Ecto neural progenitor cell (in vitro differentiated cells): ENCODE results near the gene SEPTIN7.
"Not testable (repeated sequence)": the region's sequence is repeated elsewhere in the genome, so short reads cannot be mapped to it uniquely, and the experiment has no call there.

Experiments used
- DNase-seq: peaks from one replicate; pipeline ENCODE4 v3.0.0-alpha.2; 2018; ENCODE audit warnings: low spot score

The SEPTIN7 gene

DNA sequence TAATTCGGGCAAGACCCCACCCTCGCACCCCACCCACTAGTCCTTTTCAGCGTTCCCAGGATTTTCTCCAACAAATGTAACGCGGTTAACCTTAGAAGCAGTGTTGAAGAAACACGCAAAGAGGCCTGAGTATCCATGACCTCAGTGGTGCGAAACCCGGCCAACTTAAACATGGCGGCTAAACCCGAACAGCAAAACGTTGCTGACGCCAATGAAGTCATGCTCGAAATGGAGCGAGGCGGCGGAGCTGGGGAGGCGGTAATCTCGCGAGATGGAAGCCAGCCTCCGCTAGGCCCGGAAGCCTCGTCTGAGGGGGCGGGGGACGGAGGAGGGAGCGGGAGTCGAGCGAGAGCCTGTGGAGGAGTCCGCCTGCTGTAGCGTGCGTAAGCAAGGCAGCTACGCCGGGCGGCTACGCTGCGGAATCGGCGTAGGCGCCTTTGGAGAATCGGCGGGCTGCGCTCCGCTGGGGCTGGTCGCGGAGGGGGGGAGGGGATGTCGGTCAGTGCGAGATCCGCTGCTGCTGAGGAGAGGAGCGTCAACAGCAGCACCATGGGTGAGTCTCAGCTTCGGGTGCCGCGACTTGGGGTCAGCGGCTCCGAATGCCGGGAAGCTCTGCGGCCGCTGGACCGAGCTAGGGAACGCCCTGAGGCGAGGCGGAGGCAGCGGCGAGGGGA, at the start of gene SEPTIN7:
Gene SEPTIN7, plus strand, starts transcription at position 340 of the 674 bp plus-strand sequence. Its CDS starts 153 bp downstream, at position 493.
- peak; percentile 98 for DNase-seq

DNA sequence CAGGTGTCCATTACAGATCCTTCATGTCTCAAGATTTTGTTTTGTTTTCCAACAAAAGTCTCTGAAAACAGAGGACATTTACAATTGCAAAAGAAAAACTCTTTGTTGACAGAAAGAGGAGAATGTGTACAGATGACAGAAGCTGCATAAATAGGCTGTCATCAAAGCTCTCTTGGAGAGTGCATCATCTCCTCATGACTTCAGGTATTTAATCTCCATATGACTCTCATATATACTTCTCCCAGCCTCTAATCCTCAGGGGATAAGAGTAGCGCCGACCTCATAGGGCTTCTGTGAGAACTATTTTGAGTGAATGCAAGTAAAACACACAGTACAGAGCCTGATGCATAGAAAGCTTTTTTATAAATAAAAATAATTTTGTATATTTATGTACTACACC, 48.1 kb upstream of the SEPTIN7 start:
- no peak for DNase-seq

DNA sequence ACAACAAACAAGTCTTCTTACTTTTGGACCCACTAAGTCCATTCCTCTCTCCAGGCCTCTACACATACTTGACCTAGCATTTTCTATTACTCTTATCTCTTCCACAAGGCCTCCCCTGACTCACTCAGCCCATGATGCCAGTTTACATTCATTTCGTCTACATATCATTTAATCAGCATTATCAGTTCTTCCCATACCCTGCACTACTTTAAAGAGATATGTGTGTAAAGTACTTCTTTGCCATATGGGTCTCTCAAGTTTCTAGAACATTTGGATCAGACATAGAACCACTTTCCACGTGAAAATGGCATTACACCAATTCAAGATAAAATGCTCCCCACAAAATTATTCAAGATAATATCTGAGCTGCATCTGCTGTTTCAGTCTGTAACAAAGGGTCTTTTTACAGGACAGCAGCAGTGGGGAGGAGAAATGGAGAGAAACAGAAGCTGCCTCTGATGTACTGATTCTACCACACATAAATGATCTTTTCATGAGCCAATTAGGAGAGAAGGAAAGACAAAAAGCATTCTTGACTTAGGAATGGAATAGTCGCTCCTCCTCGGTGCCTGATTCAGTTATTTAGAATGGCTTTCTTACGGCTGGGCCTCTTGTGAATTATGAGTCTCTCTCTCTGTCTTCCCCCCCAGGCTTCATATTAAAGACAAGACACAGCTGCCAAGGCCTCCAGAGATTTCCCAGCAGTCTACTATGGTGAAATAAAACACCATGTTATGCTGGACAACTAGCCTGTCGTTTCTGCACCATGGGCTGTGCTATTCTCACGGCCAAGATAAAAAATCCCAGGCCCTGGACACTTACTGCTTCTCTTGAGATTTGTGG, 46.9 kb upstream of the SEPTIN7 start:
- DNase-seq = no peak

DNA sequence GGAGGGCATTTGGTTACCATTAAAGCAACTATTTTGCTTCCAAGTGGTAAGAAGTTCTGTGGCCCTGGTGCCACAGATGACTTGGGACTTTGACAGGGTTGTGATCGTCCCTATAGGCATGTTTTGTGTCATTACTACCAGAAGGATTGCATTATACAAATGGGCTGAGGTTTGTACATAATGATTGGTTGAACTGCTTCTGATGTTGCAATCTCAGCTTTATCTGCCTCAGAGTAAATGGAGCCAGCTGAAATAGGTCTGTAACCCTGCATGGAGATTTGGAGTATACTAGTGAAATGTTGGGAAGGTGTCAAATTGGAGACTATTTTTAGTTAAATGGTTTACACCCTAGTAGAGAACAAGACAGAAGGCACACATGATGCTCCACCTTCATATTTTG, 46.1 kb upstream of the SEPTIN7 start:
- DNase-seq = no peak

DNA sequence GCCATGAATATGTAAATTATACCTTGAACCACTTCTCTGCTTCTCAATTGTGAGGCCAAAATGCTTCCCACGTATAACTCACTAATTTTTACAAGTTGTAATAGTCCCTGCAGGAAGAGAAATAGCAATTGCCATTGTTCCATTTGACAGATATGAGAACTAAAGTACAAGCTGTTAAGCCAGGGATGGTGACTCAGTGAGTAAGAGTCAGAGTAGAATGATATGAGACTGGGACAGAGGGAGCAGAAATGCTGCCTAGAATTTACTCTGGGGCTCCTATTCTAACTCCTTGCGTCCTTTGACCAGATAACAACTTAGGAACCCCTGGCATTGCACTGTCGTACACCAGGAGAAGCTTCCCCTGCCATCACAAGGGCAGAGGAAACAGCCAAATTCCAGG, 45.1 kb upstream of the SEPTIN7 start:
- no peak for DNase-seq

DNA sequence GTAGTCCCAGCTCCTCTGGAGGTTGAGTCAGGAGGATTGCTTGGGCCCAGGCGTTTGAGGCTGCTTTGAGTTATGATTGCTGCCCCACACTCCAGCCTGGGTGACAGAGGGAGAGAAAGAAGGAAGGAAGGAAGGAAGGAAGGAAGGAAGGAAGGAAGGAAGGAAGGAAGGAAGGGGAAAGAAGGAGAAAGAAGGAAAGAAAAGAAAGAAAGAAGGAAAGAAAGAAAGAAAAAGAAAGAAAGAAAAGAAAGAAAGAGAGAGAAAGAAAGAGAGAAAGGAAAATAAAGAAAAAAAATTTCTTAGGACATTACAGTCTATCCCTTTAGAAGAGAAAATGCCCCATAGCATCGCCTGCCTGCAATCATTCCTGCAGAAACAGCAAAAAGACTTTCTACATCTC, 44.4 kb upstream of the SEPTIN7 start:
- not testable (repeated sequence) for DNase-seq

DNA sequence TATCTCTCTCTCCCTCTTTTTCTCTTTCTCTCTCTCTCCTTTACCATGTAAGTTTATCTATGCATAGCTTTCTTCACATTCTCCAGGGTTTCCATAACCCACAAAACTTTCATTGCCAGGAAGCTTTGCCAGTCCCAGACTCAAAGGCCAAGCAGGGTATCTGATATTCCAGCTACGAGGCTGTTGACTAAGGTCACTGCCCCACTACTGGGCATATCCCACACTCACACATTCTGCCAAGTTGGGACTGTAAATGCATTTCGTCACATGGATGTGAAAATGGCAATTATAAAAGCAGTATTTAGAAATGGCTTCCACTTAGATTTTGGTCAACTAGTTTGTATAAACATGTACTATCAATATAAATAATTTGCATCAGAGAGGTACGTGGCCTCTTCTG, 43.3 kb upstream of the SEPTIN7 start:
- DNase-seq = no peak

DNA sequence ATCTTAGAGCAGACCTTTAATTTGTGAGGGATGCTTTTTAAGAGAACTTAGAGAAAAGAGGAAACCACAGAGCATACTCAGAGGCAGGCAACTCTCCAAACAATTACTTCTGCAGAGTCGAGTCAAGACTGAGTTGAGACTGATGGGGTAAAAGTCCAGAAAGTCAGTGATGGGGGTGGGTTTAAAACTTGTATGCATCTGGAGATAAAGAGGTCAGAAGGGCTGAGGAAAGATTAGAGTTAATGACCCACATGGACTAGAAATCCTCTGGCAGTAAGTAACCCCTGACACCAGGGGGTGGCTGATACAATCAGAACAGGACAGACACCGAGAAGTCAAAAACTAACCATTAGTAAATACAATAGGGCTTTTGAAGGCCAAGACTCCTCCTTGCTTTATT, 42.4 kb upstream of the SEPTIN7 start:
- peak; percentile 62 for DNase-seq

DNA sequence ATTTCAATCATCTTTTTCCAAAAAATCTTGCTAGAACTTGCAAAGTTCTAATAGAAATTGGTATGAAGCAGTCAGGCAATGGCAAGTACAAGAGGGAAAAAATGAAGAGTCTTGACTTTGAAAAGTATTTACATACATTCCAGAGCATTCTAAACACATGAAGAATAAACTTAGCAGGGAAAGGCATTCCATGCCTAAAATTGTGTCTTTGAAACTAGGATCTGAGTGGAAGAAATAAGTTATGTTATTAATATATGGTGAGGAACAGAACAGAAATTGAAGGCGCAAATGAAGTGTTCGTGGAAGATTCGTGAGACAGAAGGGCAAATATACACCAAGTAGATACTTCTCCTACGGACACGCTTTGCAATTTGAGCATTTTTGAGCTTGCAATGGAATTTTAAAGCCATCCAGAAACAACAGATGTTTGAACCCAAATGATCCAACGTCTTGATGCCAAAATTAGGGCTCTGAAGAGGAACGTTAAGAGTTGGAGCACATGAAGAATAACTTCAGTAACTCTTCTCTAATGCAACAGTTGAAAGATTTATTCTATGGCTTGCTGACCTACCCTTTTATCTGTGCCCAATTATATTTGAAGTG, 40.6 kb upstream of the SEPTIN7 start:
- DNase-seq = no peak

DNA sequence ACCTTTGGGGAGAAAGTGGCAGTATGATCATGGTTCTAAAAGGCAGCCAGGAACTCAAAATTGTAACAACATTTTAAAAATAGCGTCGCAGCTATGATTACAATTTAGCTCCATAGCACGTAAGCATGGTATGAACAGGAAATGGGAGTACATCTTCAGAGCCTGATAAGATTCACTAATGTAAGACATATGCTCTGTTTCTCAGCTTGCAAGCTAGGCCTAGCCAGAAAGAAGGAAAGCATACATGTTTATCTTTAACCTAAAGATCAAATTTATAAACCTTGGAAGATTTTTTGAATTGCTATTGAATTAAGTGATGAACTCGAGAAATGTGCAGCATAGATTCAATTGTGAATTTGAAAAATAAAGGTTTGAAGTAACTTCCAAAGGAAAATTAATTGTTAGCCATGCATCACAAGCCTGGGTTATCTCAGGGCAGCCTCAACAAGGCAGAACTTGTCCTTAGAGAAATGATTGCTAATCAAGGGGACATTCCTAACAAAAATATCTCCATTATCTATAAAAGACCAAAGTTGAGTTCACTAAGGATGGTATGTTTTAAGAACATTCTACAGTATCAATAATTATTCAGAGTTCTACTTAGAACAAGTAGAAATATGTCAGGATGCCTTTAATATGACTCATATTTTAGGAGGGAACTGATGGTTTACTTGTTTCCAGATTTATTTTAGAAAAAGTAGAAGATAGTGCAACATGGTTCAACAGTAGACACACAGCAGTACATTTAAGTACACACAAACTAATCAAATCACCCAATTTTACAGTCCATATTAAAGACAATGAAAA, 38.8 kb upstream of the SEPTIN7 start:
- no peak for DNase-seq

DNA sequence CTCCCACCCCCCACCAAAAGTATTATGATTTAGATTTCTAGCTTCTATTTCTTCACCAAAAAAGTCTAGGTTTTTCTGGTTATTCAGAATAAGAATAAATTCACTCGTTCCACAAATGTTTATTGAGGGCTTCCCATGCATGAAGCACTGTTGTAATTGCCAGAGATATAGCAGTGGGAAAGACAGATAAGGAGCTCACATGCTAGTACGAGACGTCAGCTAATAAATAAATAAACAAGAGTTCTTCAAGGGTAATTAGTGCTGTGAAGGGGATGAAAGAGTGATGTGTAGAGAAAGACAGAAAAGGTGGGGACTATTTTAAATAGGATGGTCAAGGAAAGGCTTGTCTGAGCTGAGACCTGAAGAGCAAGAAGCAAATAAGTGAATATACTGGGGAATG, 38.1 kb upstream of the SEPTIN7 start:
- no peak for DNase-seq

DNA sequence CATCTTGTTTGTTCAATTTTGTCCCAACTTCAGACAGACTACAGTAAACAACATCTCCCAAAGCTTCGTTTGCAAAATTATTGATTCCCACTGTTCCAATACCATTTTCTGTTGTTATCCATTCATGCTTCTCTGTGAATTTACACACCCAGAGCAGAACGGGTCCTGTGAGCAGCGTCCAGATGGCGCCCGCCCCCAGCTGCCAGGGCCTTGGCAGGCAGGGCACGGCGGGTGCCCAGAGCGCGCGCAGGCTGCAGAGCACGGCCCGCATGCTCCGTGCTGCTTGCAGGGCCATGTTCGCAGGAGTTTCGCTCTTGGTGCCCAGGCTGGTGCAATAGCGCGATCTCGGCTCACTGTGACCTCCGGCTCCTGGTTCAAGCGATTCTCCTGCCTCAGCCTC, 32.5 kb upstream of the SEPTIN7 start:
- DNase-seq = no peak

DNA sequence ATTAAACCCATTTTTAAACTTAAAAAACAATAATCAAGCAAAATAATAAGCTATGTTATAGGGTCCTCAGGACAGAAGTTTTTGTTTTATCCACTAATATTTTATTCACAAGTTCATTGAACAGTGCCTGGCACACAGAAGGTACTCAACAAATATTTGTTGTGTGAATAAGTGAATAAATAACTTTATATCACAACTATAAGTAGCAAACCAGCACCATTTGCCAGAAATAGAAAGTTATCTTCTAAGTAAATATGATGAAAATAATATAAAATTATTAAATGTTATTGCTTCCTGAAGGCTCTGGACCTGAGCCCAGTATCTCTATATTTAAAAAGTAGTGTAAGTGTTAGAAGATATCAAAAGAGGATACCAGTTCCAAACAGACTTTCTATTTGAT, 29.1 kb upstream of the SEPTIN7 start:
- DNase-seq = no peak

DNA sequence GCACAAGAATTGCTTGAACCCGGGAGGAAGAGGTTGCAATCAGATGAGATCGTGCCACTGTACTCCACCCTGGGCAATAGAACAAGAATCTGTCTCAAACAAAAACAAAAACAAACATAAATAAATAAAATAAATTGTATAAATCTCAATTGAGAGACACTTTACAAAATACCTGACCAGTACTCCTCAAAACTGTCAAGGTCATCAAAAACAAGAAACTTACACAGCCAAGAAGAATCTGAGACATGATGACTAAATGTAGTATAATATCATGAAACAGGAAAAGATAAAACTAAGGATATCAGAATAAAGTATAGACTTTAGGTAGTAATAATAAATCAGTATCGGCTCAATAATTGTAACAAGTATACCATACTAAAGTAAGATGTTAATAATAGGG, 26.9 kb upstream of the SEPTIN7 start:
- DNase-seq = no peak

DNA sequence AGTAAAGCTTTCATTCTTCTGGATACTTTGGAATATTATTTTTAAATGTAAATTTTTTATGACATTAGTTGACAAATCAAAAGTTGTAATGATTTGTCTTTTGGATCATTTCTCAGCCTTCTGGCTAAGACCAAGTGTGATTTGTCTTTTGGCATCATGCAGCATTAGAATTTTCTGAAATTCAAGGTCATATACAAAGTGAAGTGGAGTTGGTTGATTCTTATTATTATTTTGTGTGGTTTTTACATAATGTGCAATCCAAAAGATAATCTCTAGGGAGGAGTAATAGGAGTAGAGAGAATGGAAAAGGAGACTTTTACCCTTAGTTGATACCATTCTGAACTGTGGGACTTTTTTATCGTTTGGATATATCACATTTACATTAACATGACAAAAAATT, 24.2 kb upstream of the SEPTIN7 start:
- no peak for DNase-seq

DNA sequence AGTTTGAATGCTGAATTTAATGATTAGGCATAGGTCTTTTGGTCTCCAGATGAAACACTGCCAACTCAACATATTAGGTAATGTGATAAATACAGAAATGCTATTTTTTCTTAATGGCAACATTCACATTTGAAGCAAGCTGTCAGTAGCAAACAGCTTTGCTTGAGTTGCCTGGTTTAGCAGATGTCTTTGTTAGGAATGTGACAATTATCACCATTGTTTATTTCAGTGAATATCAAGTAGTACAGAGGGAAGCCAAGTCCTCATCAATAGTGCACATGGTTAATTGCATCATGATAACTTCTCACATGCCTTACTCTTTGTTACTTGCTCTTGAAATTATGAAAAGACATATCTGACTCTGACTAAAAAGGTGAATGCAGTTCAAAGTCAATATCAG, 23.7 kb upstream of the SEPTIN7 start:
- no peak for DNase-seq

DNA sequence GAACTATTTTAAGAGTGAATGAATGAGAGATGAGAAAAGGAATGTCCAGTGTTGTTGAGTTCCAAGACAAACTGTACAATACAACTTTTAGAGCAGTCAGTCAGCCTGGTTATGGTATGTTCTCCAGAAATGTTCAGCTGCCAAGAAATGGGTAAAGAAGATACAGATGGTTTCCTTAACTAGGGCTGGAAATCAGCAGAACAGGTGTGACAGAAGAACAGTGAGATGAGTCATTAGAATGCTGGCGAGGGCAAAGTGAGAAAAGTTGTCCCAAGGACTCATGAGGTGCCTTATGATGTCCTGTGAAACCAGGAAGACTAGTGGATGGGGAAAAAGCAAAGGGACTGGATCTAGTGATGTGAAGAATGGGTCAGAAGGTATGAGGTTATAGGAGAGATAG, 20.8 kb upstream of the SEPTIN7 start:
- no peak for DNase-seq

DNA sequence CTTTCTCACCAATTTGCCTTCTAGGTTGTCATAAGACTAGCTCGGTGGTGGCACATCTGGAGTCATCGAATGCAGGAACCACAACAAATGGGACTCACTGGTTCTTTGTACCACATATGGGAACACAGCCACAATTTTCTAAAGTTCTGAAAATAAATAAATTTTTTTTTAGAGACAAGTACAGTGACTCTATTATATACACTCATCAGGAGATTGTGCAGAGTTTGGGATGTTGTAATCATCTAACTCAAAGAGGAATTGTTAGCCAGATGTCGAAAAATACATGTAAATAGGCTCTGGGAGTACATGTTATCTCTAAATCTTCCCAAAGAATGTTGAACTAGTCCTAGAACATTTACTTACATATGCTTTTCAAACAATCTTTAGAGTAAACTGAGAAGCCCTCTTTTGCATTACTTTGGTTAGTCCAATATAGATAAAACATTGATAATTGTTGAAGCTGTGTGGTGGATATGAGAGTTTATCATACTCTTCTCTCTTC, 19.6 kb upstream of the SEPTIN7 start:
- no peak for DNase-seq

DNA sequence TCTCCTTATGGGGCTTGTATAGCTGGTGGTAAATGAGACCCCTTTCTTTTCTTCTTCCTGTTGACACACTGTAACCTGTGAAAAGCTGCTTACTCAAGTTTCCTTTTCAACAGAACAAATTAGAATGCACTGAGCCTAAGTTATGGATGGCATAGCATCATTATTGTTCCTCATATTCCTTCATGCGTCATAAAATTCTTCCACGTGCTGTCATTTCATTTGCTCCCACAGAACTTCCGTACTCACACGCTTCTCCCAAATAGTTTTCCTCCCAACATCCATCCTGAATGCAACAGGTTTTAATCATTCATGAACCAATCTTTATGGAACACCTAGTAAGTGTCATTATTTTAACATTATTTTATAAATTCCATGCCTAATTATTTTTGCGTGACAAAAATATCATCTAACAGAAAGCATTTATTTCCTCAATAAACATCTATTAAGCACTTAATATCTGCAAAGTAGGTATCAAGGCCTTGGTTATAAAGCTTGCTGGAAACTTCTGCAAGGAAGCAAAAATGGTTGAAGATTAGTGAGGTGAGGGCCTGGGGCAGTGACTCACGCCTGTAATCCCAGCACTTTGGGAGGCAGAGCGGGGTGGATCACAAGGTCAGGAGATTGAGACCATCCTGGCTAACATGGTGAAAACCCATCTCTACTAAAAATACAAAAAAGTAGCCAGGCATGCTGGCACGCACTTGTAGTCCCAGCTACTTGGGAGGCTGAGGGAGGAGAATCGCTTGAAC, 18.9 kb upstream of the SEPTIN7 start:
- DNase-seq = no peak

DNA sequence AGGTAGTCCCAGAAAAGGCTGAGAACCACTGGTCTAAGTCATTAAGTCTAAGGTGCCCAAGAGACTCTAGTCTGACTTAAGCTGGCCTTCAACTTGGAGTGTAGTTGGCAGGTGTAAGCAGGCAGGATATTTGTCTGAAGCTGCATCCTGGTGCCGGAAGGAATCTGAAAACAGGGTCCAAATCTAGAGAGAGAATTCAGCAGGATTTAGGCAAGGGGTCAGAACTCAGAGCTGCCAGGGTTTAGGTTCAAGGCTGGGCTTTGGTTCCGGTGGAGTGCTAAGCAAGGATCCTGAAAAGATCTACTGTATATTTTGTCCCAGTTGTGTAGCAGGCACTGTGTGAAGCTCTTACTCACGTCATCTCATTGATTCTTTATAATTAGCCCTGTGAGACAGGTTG, 16.5 kb upstream of the SEPTIN7 start:
- no peak for DNase-seq

DNA sequence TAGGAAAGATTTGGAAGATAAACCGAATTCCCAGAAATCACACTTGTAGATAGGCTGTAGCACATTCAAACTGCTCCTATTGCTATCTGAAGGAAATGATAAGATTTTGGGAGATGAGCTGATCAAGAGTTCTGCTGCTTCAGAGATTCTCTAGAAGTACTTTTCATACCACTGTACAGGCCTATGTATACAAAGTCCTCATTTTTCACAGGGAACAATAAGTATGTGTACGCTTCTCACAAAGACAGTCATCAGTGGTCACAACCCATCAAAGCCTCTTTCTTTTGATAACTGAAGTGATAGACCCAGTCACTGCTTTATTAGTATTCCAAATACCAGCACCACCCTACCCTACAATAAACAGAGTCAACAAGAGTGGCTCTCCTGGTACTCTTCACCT, 15.6 kb upstream of the SEPTIN7 start:
- no peak for DNase-seq

DNA sequence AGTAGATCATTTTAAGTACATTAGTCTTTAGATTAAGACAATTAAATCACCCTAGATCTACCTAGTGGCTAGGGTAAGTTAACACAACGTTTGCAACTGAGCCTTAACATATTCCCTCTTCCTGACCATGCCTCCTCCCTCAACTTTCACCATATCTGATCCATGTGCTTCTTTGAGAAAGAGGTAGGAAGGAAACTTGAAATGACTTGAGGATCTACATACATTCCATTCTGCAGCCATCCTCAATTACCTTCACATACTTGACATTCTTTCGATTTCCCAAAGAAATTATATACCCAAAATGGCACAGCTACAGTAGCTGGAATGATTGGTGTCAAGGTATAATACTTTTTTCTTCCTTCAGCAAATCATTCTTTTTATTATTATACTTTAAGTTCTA, 12.9 kb upstream of the SEPTIN7 start:
- DNase-seq = no peak
